ENCODE results near the gene FBXL19.

Gene FBXL19

DNA sequence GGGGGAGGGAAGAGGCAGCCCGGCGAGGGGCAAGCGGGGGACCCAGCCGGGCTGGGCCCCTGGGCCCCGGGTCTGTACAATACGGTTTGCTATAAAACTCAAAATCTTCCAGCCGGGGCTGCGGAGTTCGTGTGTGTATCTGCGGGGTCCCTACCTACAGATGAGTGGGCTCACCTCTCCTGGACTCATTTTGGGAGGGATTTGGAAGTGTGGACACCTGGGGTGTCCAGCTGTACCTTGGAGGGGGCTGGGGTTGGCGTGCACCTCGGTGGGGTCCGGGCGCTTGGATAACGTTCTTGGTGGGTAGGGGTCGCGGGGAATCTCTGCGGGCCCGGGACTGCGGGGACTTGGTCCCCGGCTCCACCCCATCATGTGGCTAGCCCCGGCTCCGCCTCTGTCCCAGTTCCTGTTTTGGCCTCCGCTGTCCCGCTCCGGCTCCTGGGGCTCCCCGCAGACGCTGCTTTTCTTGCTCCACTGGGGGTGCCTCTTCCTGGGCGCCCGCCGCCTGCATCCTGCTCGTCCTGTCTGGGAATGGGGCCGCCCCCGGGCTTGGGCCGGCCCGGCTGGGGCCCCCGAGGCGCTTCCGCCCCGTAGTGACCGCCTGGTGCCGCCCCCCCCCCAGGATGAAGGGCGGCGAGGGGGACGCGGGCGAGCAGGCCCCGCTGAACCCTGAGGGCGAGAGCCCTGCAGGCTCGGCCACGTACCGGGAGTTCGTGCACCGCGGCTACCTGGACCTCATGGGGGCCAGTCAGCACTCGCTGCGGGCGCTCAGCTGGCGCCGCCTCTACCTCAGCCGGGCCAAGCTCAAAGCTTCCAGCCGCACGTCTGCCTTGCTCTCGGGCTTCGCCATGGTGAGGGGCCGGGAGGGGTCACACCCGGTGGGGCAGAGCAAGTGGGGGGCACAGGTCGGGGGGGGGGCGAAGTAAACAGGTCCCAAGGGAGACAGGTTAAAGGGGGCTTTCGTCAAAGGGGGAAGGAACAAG, 25.6 kb downstream of the FBXL19 start, which contains the start of gene ORAI3:
Gene ORAI3 (plus strand): TSS at position 402 of the 983 bp plus-strand sequence. CDS start 222 bp downstream, at position 624.
- CTCF ChIA-PET: interaction anchor here (0.6 to 1.5 kb wide), 5 partner anchors 8 to 511 kb away, joined by 3 to 6 read pairs (median 4); no protein-coding TSS in a partner anchor
- Histone ChIP-seq H3K36me3 (ENCODE audit: control insufficient read depth in 2 of 2, insufficient read depth in 1 of 2, low read length in 2 of 2) (peaks cover 11 to 27% of the 10 kb centered on the region in 2 experiments; a peak in 2 of 3 replicates), H3K4me3 (ENCODE audit: low read depth, low read length) (peak within 1 kb of the TSS; percentile 69), H3K4me1 (ENCODE audit: control insufficient read depth, insufficient read depth, low read length) (peaks cover 2% of the 10 kb centered on the region; the same call in 1 of the 2 replicates), H3K9me3 (ENCODE audit: control insufficient read depth, insufficient read depth, low read depth, low read length) (no peaks in the 10 kb centered on the region), H3K27ac (ENCODE audit: extremely low read depth, low read depth, low read length) (peak within 1 kb of the TSS; percentile 45; the same call in 1 of the 2 replicates)
- POLR2A ChIA-PET: interaction anchor here (0.6 to 1.2 kb wide), 7 partner anchors 8 to 764 kb away, joined by 3 to 4 read pairs (median 3); partner anchors contain the start of genes KAT8, SETD1A and ZNF843
- TF ChIP-seq PATZ1 (tag by site-specific recombination; IDR thresholded peaks at IDR 0.05) (peak; percentile 68), ZNF561 (tag by site-specific recombination; IDR thresholded peaks at IDR 0.05; ENCODE audit: borderline replicate concordance) (peak; percentile 76; the same call in 1 of the 2 replicates), ZNF2 (tag by site-specific recombination; IDR thresholded peaks at IDR 0.05) (no peak), ZNF501 (tag by site-specific recombination; IDR thresholded peaks at IDR 0.05) (0 out of 2 replicates have a peak, but pooled peaks have one; percentile 29), ZNF19 (tag by site-specific recombination; IDR thresholded peaks at IDR 0.05; ENCODE audit: low read depth) (no peak), SP7 (tag by site-specific recombination; IDR thresholded peaks at IDR 0.05) (peak; percentile 22; the same call in 1 of the 2 replicates), ZNF132 (tag by site-specific recombination; IDR thresholded peaks at IDR 0.05; ENCODE audit: borderline replicate concordance) (no peak), ZFP69B (tag by site-specific recombination; IDR thresholded peaks at IDR 0.05) (0 out of 2 replicates have a peak, but pooled peaks have one; percentile 31), ZBTB48 (tag by site-specific recombination; IDR thresholded peaks at IDR 0.05) (peak; percentile 71; the same call in 1 of the 2 replicates), ZFHX2 (tag by site-specific recombination; conservative IDR thresholded peaks at IDR 0.05) (no peak; the same call in 1 of the 2 replicates), ZBTB8A (tag by site-specific recombination; IDR thresholded peaks at IDR 0.05) (peak; percentile 92), ZFP37 (tag by site-specific recombination; IDR thresholded peaks at IDR 0.05) (no peak), ZBTB10 (tag by site-specific recombination; IDR thresholded peaks at IDR 0.05) (0 out of 2 replicates have a peak, but pooled peaks have one; percentile 33), ZFP41 (tag by site-specific recombination; IDR thresholded peaks at IDR 0.05; ENCODE audit: borderline replicate concordance) (no peak), ZXDB (tag by site-specific recombination; IDR thresholded peaks at IDR 0.05) (peak; percentile 45; the same call in 1 of the 2 replicates), ZBTB7A (tag by site-specific recombination; IDR thresholded peaks at IDR 0.05; ENCODE audit: low read depth) (no peak; the same call in 1 of the 2 replicates), ZNF335 (tag by site-specific recombination; conservative IDR thresholded peaks at IDR 0.05) (peak; percentile 70), ZNF677 (tag by site-specific recombination; IDR thresholded peaks at IDR 0.05) (peak; percentile 51; the same call in 1 of the 2 replicates), ZNF596 (tag by site-specific recombination; IDR thresholded peaks at IDR 0.05) (peak; percentile 15; the same call in 1 of the 2 replicates), ZNF514 (tag by site-specific recombination; IDR thresholded peaks at IDR 0.05) (no peak), SCRT1 (tag by site-specific recombination; IDR thresholded peaks at IDR 0.05; ENCODE audit: borderline replicate concordance) (no peak), GLIS2 (tag by site-specific recombination; IDR thresholded peaks at IDR 0.05) (peak; percentile 91), ZNF112 (tag by site-specific recombination; IDR thresholded peaks at IDR 0.05) (no peak), ZNF600 (tag by site-specific recombination; IDR thresholded peaks at IDR 0.05) (peak; percentile 90), ZNF707 (tag by site-specific recombination; IDR thresholded peaks at IDR 0.05) (no peak)
- TF ChIP-seq, protein P1, sequence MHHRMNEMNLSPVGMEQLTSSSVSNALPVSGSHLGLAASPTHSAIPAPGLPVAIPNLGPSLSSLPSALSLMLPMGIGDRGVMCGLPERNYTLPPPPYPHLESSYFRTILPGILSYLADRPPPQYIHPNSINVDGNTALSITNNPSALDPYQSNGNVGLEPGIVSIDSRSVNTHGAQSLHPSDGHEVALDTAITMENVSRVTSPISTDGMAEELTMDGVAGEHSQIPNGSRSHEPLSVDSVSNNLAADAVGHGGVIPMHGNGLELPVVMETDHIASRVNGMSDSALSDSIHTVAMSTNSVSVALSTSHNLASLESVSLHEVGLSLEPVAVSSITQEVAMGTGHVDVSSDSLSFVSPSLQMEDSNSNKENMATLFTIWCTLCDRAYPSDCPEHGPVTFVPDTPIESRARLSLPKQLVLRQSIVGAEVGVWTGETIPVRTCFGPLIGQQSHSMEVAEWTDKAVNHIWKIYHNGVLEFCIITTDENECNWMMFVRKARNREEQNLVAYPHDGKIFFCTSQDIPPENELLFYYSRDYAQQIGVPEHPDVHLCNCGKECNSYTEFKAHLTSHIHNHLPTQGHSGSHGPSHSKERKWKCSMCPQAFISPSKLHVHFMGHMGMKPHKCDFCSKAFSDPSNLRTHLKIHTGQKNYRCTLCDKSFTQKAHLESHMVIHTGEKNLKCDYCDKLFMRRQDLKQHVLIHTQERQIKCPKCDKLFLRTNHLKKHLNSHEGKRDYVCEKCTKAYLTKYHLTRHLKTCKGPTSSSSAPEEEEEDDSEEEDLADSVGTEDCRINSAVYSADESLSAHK (tag by site-specific recombination; IDR thresholded peaks at IDR 0.05): no peak
- TF ChIP-seq, protein P2, sequence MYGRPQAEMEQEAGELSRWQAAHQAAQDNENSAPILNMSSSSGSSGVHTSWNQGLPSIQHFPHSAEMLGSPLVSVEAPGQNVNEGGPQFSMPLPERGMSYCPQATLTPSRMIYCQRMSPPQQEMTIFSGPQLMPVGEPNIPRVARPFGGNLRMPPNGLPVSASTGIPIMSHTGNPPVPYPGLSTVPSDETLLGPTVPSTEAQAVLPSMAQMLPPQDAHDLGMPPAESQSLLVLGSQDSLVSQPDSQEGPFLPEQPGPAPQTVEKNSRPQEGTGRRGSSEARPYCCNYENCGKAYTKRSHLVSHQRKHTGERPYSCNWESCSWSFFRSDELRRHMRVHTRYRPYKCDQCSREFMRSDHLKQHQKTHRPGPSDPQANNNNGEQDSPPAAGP (tag by site-specific recombination; IDR thresholded peaks at IDR 0.05): 0 out of 2 replicates have a peak, but pooled peaks have one; percentile 17
